ENCODE results near the gene CDH4. TPM values are rescaled to one million over a fixed set of nuclear protein-coding genes. Genes with fewer than 3 reads are reported as not detected.

CDH4 gene
- total RNA-seq, 4 donors from 2014 or later: not detected

- no peak for TF ChIP-seq POLR2AphosphoS5 (IDR thresholded peaks at IDR 0.05)
- TF ChIP-seq EP300 (IDR thresholded peaks at IDR 0.05; ENCODE audit: low read depth): no peak
- TF ChIP-seq, protein P1, sequence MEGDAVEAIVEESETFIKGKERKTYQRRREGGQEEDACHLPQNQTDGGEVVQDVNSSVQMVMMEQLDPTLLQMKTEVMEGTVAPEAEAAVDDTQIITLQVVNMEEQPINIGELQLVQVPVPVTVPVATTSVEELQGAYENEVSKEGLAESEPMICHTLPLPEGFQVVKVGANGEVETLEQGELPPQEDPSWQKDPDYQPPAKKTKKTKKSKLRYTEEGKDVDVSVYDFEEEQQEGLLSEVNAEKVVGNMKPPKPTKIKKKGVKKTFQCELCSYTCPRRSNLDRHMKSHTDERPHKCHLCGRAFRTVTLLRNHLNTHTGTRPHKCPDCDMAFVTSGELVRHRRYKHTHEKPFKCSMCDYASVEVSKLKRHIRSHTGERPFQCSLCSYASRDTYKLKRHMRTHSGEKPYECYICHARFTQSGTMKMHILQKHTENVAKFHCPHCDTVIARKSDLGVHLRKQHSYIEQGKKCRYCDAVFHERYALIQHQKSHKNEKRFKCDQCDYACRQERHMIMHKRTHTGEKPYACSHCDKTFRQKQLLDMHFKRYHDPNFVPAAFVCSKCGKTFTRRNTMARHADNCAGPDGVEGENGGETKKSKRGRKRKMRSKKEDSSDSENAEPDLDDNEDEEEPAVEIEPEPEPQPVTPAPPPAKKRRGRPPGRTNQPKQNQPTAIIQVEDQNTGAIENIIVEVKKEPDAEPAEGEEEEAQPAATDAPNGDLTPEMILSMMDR (IDR thresholded peaks at IDR 0.05): no peak
- no peak for TF ChIP-seq POLR2A (IDR thresholded peaks at IDR 0.05)
- no peak overlapping the region for H3K27ac ChIP-seq
- H3K9me3 ChIP-seq: no peaks in the 10 kb centered on the region
- no peaks in the 10 kb centered on the region for H3K27me3 ChIP-seq
- intact Hi-C loops (cut with DNase I; ENCODE audit: low total_unique reads): no loop called here
- H3K4me3 ChIP-seq: no peak overlapping the region
- no peak for DNase-seq
- 89 to 100% methylated on average over 2 to 8 of the region's 8 CpGs for WGBS, 2 donors (ENCODE audit: low coverage in 1 of 2)
- in situ Hi-C loops (cut with MboI; ENCODE audit: low pct_ligation_motif_present in 1 of 4, low pct_unique_long_range_greater_than_20kb in 1 of 4, low sequenced_read_pairs in 3 of 4): no loop called here
- H3K36me3 ChIP-seq: no peaks in the 10 kb centered on the region
- H3K4me1 ChIP-seq: no peaks in the 10 kb centered on the region
These were observed 174.3 kb downstream of the CDH4 start for GRCh38 chr20:61426352-61426751.

DNA sequence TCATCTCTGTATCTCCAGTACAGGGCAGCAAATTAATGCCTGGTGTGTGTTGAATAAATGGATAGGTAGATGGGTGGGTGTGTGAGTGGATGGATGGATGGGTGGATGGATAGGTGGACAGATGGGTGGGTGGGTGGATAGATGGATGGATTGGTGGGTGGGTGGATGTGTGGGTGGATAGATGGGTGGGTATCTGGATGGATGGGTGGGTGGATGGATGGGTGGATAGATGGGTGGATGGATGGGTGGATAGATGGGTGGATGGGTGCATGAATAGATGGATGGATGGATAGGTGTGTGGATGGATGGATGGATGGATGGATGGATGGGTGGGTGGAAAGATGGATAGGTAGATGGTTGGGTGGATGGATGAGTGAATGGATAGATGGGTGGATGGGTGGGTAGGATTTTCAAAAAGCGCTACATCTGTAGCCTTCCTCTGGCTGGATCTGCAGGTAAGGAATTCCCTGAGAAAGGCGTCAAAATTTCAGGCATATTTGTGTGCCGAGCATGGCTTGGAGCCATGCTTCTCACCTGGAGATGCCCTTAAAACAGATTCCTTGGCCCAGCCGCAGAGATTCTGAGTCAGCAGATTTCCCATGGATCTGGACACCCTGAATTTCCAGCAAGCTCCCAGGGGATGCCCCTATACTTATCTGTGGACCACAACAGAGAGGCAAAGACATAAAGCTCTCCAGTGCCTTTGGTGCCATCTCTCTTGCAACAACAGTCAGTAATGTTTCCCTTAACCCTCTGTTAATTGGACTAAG, 177.6 kb downstream of the CDH4 start:
- no peaks in the 10 kb centered on the region for H3K36me3 ChIP-seq
- H3K9me3 ChIP-seq: no peaks in the 10 kb centered on the region
- DNase-seq: no peak
- no peak overlapping the region for H3K4me3 ChIP-seq
- intact Hi-C loops (cut with DNase I; ENCODE audit: low total_unique reads): no loop called here
- TF ChIP-seq, protein P1 (IDR thresholded peaks at IDR 0.05): no peak
- TF ChIP-seq POLR2A (IDR thresholded peaks at IDR 0.05): no peak
- 84 to 100% methylated on average over 1 to 4 of the region's 4 CpGs for whole genome bisulfite sequencing, 2 donors (ENCODE audit: low coverage in 1 of 2)
- in situ Hi-C loops (cut with MboI; ENCODE audit: low pct_ligation_motif_present in 1 of 4, low pct_unique_long_range_greater_than_20kb in 1 of 4, low sequenced_read_pairs in 3 of 4): no loop called here
- H3K27me3 ChIP-seq: peaks cover 3% of the 10 kb centered on the region
- H3K27ac ChIP-seq: no peak overlapping the region
- no peaks in the 10 kb centered on the region for H3K4me1 ChIP-seq

- TF ChIP-seq EP300 (IDR thresholded peaks at IDR 0.05; ENCODE audit: low read depth) (no peak), POLR2AphosphoS5 (IDR thresholded peaks at IDR 0.05) (no peak), POLR2A (IDR thresholded peaks at IDR 0.05) (no peak)
- TF ChIP-seq, protein P1 (IDR thresholded peaks at IDR 0.05): no peak
- no peaks in the 10 kb centered on the region for H3K4me1 ChIP-seq
- in situ Hi-C loops (cut with MboI; ENCODE audit: low pct_ligation_motif_present in 1 of 4, low pct_unique_long_range_greater_than_20kb in 1 of 4, low sequenced_read_pairs in 3 of 4) (no loop called here), intact Hi-C loops (cut with DNase I; ENCODE audit: low total_unique reads) (no loop called here)
- H3K9me3 ChIP-seq: no peaks in the 10 kb centered on the region
- WGBS, 2 donors (ENCODE audit: low coverage in 1 of 2): 59 to 64% methylated on average over 6 to 11 of the region's 11 CpGs
- DNase-seq: no peak
- no peak overlapping the region for H3K4me3 ChIP-seq
- no peaks in the 10 kb centered on the region for H3K36me3 ChIP-seq
- no peak overlapping the region for H3K27ac ChIP-seq
- H3K27me3 ChIP-seq: peaks cover 7% of the 10 kb centered on the region
These were observed 178.2 kb downstream of the CDH4 start for GRCh38 chr20:61430228-61430624.

GRCh38 chr20:61433176-61433575, 181.1 kb downstream of the CDH4 start:
- TF ChIP-seq POLR2AphosphoS5 (IDR thresholded peaks at IDR 0.05): no peak
- TF ChIP-seq, protein P1 (IDR thresholded peaks at IDR 0.05): no peak
- no peak for TF ChIP-seq POLR2A (IDR thresholded peaks at IDR 0.05)
- TF ChIP-seq EP300 (IDR thresholded peaks at IDR 0.05; ENCODE audit: low read depth): no peak
- in situ Hi-C loops (cut with MboI; ENCODE audit: low pct_ligation_motif_present in 1 of 4, low pct_unique_long_range_greater_than_20kb in 1 of 4, low sequenced_read_pairs in 3 of 4) (no loop called here), intact Hi-C loops (cut with DNase I; ENCODE audit: low total_unique reads) (no loop called here)
- Histone ChIP-seq H3K4me1 (no peaks in the 10 kb centered on the region), H3K36me3 (no peaks in the 10 kb centered on the region), H3K9me3 (no peaks in the 10 kb centered on the region), H3K27ac (no peak overlapping the region), H3K4me3 (no peak overlapping the region), H3K27me3 (peaks cover 16% of the 10 kb centered on the region)
- 51 to 56% methylated on average over 10 of the region's 10 CpGs for WGBS, 2 donors (ENCODE audit: low coverage in 1 of 2)
- DNase-seq: no peak
